BLaER1 treated with 17β-estradiol and CSF1 and Interleukin-3, amounts not matched to agents 10 nM and 100 nM (cell line): Measurements from ENCODE around the gene DNAJB12.
"Not testable (repeated sequence)": the region's sequence is repeated elsewhere in the genome, so short reads cannot be mapped to it uniquely, and the experiment has no call there.

Source experiments
- H3K27ac ChIP-seq, 11 experiments: shearing (Covaris generic); formaldehyde crosslinking; 2 replicates each; pipeline ENCODE4 v1.8.1; 2022
- H3K27me3 ChIP-seq, 11 experiments: shearing (Covaris generic); formaldehyde crosslinking; 2 replicates each; pipeline ENCODE4 v1.8.1; 2022
- H3K36me3 ChIP-seq, 11 experiments: shearing (Covaris generic); formaldehyde crosslinking; 2 replicates each; pipeline ENCODE4 v1.8.1; 2022
- H3K4me1 ChIP-seq, 10 experiments: shearing (Covaris generic); formaldehyde crosslinking; 2 replicates each; pipeline ENCODE4 v1.8.1; 2022
- H3K4me2 ChIP-seq, 11 experiments: shearing (Covaris generic); formaldehyde crosslinking; 2 replicates each; pipeline ENCODE4 v1.8.1; 2022
- H3K4me3 ChIP-seq, 10 experiments: shearing (Covaris generic); formaldehyde crosslinking; 2 replicates each; pipeline ENCODE4 v1.8.1; 2022
- H3K9ac ChIP-seq, 11 experiments: shearing (Covaris generic); formaldehyde crosslinking; 2 replicates each; pipeline ENCODE4 v1.8.1; 2022
- H3K9me3 ChIP-seq, 11 experiments: shearing (Covaris generic); formaldehyde crosslinking; replicated peaks in 1 of 11; 2 replicates each; pipeline ENCODE4 v1.8.1; 2022
- H4K20me1 ChIP-seq, 11 experiments: shearing (Covaris generic); formaldehyde crosslinking; 2 replicates each; pipeline ENCODE4 v1.8.1; 2022
- Cebpa-rat ChIP-seq, 11 experiments: shearing (Covaris generic); IDR thresholded peaks; 2 replicates each; pipeline ENCODE4 v1.8.1; 2022

The DNAJB12 gene

DNA sequence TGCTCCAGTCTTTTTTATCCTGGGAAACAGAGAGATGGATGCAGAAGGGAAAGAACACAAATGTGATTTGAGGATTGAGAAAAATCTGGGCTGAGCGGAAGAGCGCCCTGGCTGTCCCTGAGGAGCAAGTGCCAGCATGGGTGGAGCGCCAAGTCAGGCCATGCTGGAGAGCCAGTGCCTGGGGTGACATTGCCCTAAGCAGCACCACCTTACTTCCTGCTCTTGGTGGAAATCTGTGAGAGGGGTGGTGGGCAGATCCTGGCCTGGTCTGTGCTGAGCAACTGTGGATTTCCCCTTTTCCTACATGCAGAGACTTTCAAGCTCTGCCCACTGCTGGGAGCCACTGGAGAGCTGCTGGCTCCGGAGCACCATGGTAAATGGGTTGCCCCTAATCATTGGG lies 44.1 kb downstream of the DNAJB12 start:
- TF ChIP-seq Cebpa-rat (IDR thresholded peaks at IDR 0.05): no peak
- no peaks in the 10 kb centered on the region for H3K9me3 ChIP-seq
- H3K4me1 ChIP-seq: peaks cover 73 to 99% (median 86%) of the 10 kb centered on the region in 10 experiments
- H3K4me3 ChIP-seq: no peak overlapping the region
- peak overlapping the region; percentile 66 to 91 (median 76) for H3K4me2 ChIP-seq
- no peaks in the 10 kb centered on the region for H3K27me3 ChIP-seq
- H3K9ac ChIP-seq: peak overlapping the region in 6 of 11 experiments; percentile 4 to 75 (median 35); a peak in 9 of 22 replicates
- no peaks in the 10 kb centered on the region for H4K20me1 ChIP-seq
- no peaks in the 10 kb centered on the region for H3K36me3 ChIP-seq
- peak overlapping the region in 10 of 11 experiments; percentile 31 to 89 (median 75); a peak in 18 of 22 replicates for H3K27ac ChIP-seq

DNA sequence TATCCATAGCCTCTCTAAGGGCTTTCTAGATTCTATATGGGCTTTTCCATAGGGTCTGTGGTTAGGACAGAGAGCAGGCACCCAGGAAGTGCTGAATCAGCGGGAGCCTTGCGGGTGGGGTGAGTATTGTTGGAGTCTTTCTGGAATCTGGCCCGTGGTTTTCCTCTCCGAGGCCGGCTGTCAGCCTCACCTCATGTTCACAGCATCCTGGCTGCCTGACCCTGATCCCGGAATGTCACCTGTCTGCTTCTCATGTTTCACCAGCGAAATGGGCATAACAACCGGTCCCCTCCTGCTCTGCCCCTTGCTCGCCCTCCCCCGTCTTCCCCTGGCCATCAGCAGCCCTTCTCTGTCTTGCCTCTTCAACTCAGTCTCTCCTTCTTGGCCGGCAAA lies 44.5 kb downstream of the DNAJB12 start:
- H3K36me3 ChIP-seq: no peaks in the 10 kb centered on the region
- TF ChIP-seq Cebpa-rat (IDR thresholded peaks at IDR 0.05): no peak
- peaks cover 73 to 99% (median 86%) of the 10 kb centered on the region in 10 experiments for H3K4me1 ChIP-seq
- H3K27me3 ChIP-seq: no peaks in the 10 kb centered on the region
- no peak overlapping the region for H3K4me3 ChIP-seq
- peak overlapping the region; percentile 66 to 91 (median 76) for H3K4me2 ChIP-seq
- H3K9me3 ChIP-seq: no peaks in the 10 kb centered on the region
- no peaks in the 10 kb centered on the region for H4K20me1 ChIP-seq
- peak overlapping the region in 6 of 11 experiments; percentile 4 to 75 (median 50); a peak in 8 of 22 replicates for H3K9ac ChIP-seq
- peak overlapping the region in 10 of 11 experiments; percentile 29 to 89 (median 75); a peak in 19 of 22 replicates for H3K27ac ChIP-seq

DNA sequence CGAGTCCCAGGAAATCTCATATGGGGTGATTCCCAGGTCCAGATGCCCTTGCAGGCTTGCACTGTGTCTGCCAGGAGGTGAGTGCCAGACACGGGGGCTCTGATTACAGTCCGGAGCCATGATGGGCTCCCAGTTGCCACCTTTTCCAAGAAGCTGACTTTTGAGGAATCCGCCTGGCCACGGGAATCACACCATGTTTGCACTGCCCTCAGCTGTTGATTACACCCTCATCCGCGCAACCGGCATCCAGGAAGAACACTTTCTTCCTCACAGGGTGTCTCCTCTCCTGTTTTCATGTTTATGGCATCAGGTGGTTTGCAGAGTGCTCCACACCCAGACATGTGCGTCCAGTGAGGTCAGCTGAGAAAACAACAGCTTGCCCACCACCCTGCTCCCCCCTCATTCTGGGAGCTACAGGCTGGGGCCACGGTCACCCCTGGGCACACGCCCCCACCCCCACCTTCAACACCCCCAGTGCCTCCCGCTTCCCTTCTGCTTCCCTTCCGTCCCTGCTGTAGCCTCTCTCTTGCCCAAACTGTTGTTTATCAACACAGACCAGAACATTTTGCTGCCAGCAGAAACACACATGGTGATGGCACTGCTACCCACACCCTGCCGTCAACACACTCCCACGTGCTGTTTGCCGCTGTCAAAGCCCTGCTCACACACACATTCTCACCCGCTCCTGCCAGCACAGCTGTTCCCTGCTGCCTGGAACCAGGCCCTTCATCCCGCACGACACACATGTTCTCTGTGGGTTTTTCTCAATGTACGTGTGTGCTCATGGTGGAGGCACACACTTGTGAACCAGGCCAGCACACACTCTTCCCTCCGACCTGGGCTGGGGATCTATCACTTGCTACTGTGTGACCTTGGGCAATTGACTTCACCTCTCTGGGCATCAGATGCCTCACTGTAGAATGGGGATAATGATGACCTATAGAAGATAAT lies 45.2 kb downstream of the DNAJB12 start:
- no peak overlapping the region for H3K4me3 ChIP-seq
- H3K4me2 ChIP-seq: peak overlapping the region; percentile 66 to 91 (median 76)
- H3K9ac ChIP-seq: peak overlapping the region in 10 of 11 experiments; percentile 21 to 75 (median 49); a peak in 17 of 22 replicates
- H3K27ac ChIP-seq: peak overlapping the region; percentile 29 to 89 (median 74); a peak in 21 of 22 replicates
- no peaks in the 10 kb centered on the region for H3K27me3 ChIP-seq
- H3K4me1 ChIP-seq: peaks cover 73 to 99% (median 86%) of the 10 kb centered on the region in 10 experiments
- no peak for TF ChIP-seq Cebpa-rat (IDR thresholded peaks at IDR 0.05)
- H3K36me3 ChIP-seq: no peaks in the 10 kb centered on the region
- H3K9me3 ChIP-seq: no peaks in the 10 kb centered on the region
- no peaks in the 10 kb centered on the region for H4K20me1 ChIP-seq

DNA sequence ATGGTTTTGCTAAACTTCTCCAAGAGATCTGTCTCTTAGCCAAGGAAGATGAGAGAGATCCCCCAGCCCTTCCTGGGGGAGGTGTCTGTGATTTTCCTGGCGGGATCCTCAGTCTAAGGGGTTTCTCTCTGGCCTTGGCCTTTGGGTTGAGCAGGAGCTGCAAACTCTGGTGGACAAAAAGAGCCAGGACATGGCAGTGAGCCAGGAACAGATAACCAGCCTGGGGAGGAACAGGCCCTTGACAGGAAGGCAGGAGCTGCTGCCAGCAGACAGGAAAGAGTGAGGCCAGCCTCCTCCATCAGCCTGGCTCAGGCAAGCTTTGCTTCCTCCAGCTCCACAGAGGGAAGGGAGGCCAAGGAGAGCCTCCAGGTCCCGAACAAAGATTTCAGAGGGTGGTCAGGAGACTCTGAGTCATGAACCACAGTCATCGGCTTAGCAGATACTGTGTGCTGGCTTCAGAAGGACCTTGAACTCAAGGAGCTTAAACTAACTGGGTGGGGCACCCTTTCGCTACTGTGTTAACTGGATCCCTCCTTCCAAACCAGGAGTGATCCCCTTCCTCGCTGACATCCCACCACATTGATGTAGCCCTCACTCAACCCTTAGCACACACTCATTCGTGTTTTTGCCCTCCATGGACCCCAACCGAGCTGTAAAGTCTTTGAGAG lies 46.3 kb downstream of the DNAJB12 start:
- H3K4me1 ChIP-seq: peaks cover 77 to 97% (median 87%) of the 10 kb centered on the region in 10 experiments
- no peak overlapping the region for H3K4me3 ChIP-seq
- H3K9me3 ChIP-seq: no peaks in the 10 kb centered on the region
- no peaks in the 10 kb centered on the region for H4K20me1 ChIP-seq
- peak overlapping the region; percentile 29 to 89 (median 74) for H3K27ac ChIP-seq
- H3K36me3 ChIP-seq: no peaks in the 10 kb centered on the region
- TF ChIP-seq Cebpa-rat (IDR thresholded peaks at IDR 0.05): no peak
- no peaks in the 10 kb centered on the region for H3K27me3 ChIP-seq
- H3K9ac ChIP-seq: peak overlapping the region; percentile 21 to 75 (median 48); a peak in 19 of 22 replicates
- peak overlapping the region; percentile 66 to 91 (median 76) for H3K4me2 ChIP-seq

DNA sequence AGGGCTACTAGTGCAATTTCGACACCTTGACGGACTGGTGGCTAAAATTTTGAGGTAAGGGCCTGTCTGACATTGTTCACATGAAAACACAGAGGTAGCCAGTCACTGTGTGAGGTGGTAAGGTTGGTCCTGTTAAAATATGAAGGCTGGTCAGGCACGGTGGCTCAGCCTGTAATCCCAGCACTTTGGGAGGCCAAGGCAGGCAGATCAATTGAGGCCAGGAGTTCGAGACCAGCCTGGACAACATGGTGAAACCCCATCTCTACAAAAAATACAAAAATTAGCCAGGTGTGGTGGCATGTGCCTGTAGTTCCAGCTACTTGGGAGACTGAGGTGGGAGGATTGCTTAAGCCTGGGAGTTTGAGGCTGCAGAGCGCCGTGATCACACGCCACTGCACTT lies 47.0 kb downstream of the DNAJB12 start:
- not testable (repeated sequence) for H4K20me1 ChIP-seq, H3K27me3 ChIP-seq, H3K4me3 ChIP-seq, H3K9me3 ChIP-seq, H3K36me3 ChIP-seq
- Histone ChIP-seq H3K4me2 (peak overlapping the region; percentile 66 to 91 (median 84)), H3K27ac (peak overlapping the region; percentile 37 to 89 (median 74)), H3K4me1 (peaks cover 83 to 98% (median 92%) of the 10 kb centered on the region in 10 experiments), H3K9ac (peak overlapping the region in 6 of 11 experiments; percentile 21 to 75 (median 55); a peak in 9 of 22 replicates)

DNA sequence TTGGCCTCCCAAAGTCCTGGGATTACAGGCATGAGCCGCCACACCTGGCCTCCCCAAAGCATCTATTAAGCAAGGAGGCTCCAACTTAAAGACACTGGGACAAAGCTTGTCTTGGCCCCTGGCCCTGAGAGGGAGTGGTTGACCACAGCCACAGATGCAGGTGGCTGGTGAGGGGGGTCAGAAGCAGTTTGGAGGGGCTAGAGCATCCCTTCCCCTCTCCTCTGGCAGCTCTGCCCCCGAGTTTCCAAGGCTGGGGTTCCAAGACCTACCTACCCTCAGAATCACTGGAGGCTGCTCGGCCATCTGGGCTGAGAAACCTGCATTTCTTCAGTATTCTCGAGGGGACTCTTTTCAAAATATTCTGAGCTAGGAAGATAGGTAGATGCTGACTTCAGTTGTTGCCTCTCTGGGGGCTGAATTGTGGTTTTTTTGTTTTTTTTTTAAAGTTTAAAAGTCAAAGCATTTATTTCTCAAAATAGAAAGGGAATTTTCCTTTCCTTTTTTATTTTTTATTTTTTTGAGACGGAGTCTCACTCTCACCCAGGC lies 48.4 kb downstream of the DNAJB12 start:
- peak overlapping the region; percentile 66 to 91 (median 84) for H3K4me2 ChIP-seq
- no peak overlapping the region for H3K4me3 ChIP-seq
- H3K9ac ChIP-seq: peak overlapping the region in 10 of 11 experiments; percentile 14 to 64 (median 35); a peak in 14 of 22 replicates
- no peak for TF ChIP-seq Cebpa-rat (IDR thresholded peaks at IDR 0.05)
- peaks cover 76 to 92% (median 82%) of the 10 kb centered on the region in 10 experiments for H3K4me1 ChIP-seq
- H3K36me3 ChIP-seq: no peaks in the 10 kb centered on the region
- peak overlapping the region; percentile 37 to 82 (median 59); a peak in 21 of 22 replicates for H3K27ac ChIP-seq
- no peaks in the 10 kb centered on the region for H4K20me1 ChIP-seq
- H3K9me3 ChIP-seq: peaks cover 0 to 3% (median 0%) of the 10 kb centered on the region in 11 experiments; a peak in 3 of 22 replicates
- no peaks in the 10 kb centered on the region for H3K27me3 ChIP-seq

DNA sequence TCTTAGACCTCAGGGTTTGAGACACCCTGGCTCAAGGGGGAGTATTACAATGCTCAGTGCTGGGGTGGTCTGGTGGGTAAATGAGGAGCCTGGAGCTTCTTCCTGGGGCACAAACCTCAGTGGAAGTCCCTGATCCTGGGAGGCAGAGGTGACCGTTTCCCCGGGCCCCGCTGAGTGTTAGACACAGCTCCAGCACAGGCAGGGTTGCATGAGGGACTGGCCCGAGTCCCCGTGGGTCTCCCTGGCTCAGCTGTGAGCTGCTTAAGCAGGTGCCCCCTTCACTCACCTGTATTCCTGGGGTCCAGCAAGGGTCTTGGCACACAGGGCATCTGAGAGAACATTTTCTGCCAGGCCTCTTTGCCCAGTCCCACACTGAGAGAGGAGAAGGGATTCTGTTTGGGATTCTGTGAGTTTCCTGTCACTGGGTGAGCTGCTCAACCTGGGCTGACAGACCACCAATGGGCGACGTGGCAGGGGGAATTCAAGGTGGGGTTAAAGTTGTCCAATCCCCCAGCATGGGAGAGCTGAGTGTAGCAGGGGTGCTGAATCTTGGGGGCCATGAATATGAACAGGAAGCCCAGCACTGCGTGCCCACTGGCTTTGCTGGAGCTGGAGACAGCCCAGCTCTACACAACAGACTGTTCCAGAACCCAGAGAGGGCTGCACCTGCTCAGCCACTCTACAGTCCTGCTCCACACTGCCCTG lies 51.1 kb downstream of the DNAJB12 start:
- Histone ChIP-seq H3K4me2 (peak overlapping the region; percentile 1 to 57 (median 34); a peak in 18 of 22 replicates), H3K27ac (peak overlapping the region in 8 of 11 experiments; percentile 1 to 43 (median 34); a peak in 13 of 22 replicates)

More for the DNA sequence above, 51.1 kb downstream of the DNAJB12 start:
- Histone ChIP-seq H3K9me3 (peaks cover 0 to 13% (median 6%) of the 10 kb centered on the region in 11 experiments; a peak in 10 of 22 replicates), H4K20me1 (no peaks in the 10 kb centered on the region), H3K4me3 (no peak overlapping the region), H3K4me1 (peaks cover 66 to 83% (median 74%) of the 10 kb centered on the region in 10 experiments), H3K9ac (peak overlapping the region in 4 of 11 experiments; percentile 8 to 44 (median 20); a peak in 3 of 22 replicates), H3K27me3 (no peaks in the 10 kb centered on the region), H3K36me3 (no peaks in the 10 kb centered on the region)
- TF ChIP-seq Cebpa-rat (IDR thresholded peaks at IDR 0.05): no peak
